Neural cell (in vitro differentiated cells): Measurements from ENCODE around the gene KIF3B.

Source experiments
- EP300 ChIP-seq: fragments of 450-650 bp; conservative IDR thresholded peaks from 2 replicates; pipeline ENCODE4 v1.6.1; 2014; ENCODE audit warnings: antibody characterized with exemption, mild to moderate bottlenecking, moderate library complexity; ENCODE audit not compliant: poor library complexity, severe bottlenecking
- EZH2 ChIP-seq: fragments of 200-600, 300-800 bp; shearing (Covaris generic), sonication (generic); IDR thresholded peaks from 2 replicates; pipeline ENCODE4 v1.6.1; 2014; ENCODE audit warnings: antibody characterized with exemption, low read length, borderline replicate concordance, mild to moderate bottlenecking; ENCODE audit not compliant: insufficient read depth, poor library complexity, severe bottlenecking
- MXI1 ChIP-seq: fragments of 450-650 bp; conservative IDR thresholded peaks from 2 replicates; pipeline ENCODE4 v1.6.1; 2014; ENCODE audit warnings: antibody characterized with exemption, mild to moderate bottlenecking; ENCODE audit not compliant: poor library complexity, severe bottlenecking
- POLR2AphosphoS5 ChIP-seq: IDR thresholded peaks from 2 replicates; pipeline ENCODE4 v1.6.1; 2012
- RAD21 ChIP-seq: fragments of 450-650 bp; conservative IDR thresholded peaks from 2 replicates; pipeline ENCODE4 v1.6.1; 2014; ENCODE audit warnings: antibody characterized with exemption, mild to moderate bottlenecking, moderate library complexity
- TF ChIP-seq, protein P1 (sequence below): fragments of 450-650 bp; IDR thresholded peaks from 2 replicates; pipeline ENCODE4 v1.5.1; 2014; ENCODE audit warnings: antibody characterized with exemption, mild to moderate bottlenecking, moderate library complexity; ENCODE audit not compliant: poor library complexity, severe bottlenecking
- TF ChIP-seq, protein P2 (sequence below): IDR thresholded peaks from 2 replicates; pipeline ENCODE4 v1.6.1; 2012; ENCODE audit warnings: borderline replicate concordance

DNA sequence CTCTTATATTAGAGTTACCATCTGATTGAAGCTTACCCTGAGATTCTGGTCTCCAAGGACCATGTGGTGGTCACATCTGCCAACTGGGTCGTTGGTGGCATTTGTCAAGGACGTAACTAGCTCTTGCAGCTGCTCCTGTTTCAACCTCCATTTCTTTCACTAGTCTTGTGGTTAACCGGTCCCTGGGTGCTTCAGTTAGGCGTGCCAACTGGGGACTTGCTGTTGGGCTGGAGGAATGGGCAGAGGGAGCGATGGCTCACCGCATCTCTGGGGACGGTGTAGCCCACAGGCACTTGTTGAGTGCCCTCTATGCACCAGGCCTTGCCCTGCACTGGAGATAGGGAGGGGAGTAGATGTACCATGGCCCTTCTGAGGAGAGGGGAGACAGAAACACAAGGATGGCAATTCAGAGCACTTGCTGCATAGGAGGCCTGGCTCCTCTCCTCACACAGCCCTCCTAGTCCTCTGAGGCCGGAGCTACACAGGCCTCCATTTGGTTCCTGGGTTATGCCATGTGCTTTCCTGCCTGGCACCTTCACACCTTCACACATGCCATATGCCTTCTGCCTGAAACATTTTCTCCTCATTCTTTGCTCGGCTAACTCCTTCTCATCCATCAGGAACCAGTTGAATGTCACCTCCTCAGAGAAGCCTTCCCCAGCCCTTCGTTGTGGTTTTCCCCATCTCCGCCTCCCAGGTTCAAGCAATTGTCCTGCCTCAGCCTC lies 60.6 kb downstream of the KIF3B start:
- TF ChIP-seq EZH2 (no peak), MXI1 (no peak), POLR2AphosphoS5 (no peak), RAD21 (no peak), EP300 (no peak)
- TF ChIP-seq, protein P1, sequence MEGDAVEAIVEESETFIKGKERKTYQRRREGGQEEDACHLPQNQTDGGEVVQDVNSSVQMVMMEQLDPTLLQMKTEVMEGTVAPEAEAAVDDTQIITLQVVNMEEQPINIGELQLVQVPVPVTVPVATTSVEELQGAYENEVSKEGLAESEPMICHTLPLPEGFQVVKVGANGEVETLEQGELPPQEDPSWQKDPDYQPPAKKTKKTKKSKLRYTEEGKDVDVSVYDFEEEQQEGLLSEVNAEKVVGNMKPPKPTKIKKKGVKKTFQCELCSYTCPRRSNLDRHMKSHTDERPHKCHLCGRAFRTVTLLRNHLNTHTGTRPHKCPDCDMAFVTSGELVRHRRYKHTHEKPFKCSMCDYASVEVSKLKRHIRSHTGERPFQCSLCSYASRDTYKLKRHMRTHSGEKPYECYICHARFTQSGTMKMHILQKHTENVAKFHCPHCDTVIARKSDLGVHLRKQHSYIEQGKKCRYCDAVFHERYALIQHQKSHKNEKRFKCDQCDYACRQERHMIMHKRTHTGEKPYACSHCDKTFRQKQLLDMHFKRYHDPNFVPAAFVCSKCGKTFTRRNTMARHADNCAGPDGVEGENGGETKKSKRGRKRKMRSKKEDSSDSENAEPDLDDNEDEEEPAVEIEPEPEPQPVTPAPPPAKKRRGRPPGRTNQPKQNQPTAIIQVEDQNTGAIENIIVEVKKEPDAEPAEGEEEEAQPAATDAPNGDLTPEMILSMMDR, result no peak
- TF ChIP-seq, protein P2, sequence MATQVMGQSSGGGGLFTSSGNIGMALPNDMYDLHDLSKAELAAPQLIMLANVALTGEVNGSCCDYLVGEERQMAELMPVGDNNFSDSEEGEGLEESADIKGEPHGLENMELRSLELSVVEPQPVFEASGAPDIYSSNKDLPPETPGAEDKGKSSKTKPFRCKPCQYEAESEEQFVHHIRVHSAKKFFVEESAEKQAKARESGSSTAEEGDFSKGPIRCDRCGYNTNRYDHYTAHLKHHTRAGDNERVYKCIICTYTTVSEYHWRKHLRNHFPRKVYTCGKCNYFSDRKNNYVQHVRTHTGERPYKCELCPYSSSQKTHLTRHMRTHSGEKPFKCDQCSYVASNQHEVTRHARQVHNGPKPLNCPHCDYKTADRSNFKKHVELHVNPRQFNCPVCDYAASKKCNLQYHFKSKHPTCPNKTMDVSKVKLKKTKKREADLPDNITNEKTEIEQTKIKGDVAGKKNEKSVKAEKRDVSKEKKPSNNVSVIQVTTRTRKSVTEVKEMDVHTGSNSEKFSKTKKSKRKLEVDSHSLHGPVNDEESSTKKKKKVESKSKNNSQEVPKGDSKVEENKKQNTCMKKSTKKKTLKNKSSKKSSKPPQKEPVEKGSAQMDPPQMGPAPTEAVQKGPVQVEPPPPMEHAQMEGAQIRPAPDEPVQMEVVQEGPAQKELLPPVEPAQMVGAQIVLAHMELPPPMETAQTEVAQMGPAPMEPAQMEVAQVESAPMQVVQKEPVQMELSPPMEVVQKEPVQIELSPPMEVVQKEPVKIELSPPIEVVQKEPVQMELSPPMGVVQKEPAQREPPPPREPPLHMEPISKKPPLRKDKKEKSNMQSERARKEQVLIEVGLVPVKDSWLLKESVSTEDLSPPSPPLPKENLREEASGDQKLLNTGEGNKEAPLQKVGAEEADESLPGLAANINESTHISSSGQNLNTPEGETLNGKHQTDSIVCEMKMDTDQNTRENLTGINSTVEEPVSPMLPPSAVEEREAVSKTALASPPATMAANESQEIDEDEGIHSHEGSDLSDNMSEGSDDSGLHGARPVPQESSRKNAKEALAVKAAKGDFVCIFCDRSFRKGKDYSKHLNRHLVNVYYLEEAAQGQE, result no peak
